GM21447 (cell line): ENCODE measurements around the gene ZBTB32.

ENCODE experiments used
- ATAC-seq: cut with Tn5 transposase; IDR thresholded peaks from one replicate; pipeline ENCODE4 v1.9.1; 2021; ENCODE audit not compliant: unreplicated experiment

The ZBTB32 gene

GRCh38 chr19:35736913-35737886 is 32.8 kb downstream of the ZBTB32 start:
- no peak for ATAC-seq

GRCh38 chr19:35738021-35738886 is 33.9 kb downstream of the ZBTB32 start:
- ATAC-seq = no peak

GRCh38 chr19:35738887-35739229 is 34.5 kb downstream of the ZBTB32 start:
- no peak for ATAC-seq

- no peak for ATAC-seq
Measured at GRCh38 chr19:35739275-35740107, 35.1 kb downstream of the ZBTB32 start.

GRCh38 chr19:35740108-35740422 is 35.7 kb downstream of the ZBTB32 start:
- ATAC-seq = peak; percentile 2

- ATAC-seq = peak; percentile 49
Measured at GRCh38 chr19:35740423-35741202, 36.3 kb downstream of the ZBTB32 start.

- no peak for ATAC-seq
Measured at GRCh38 chr19:35741203-35741515, 36.8 kb downstream of the ZBTB32 start.

GRCh38 chr19:35742121-35742724 is 37.9 kb downstream of the ZBTB32 start, which contains the start of gene IGFLR1:
IGFLR1 (minus strand) TSS chr19:35742452; CDS start chr19:35741180, 1,272 bp downstream.
- ATAC-seq = no peak

GRCh38 chr19:35743640-35744429 is 39.5 kb downstream of the ZBTB32 start:
- ATAC-seq = no peak

- peak; percentile 40 for ATAC-seq
Measured at GRCh38 chr19:35744430-35745327, 40.3 kb downstream of the ZBTB32 start.

GRCh38 chr19:35745328-35746086 is 41.1 kb downstream of the ZBTB32 start, which contains the start of the genes PSENEN and U2AF1L4:
PSENEN (plus strand) TSS chr19:35745651; CDS start chr19:35745931, 280 bp downstream.
U2AF1L4 (minus strand) TSS chr19:35745418; CDS start chr19:35745391, 27 bp downstream.
- ATAC-seq = peak; percentile 33

- no peak for ATAC-seq
Measured at GRCh38 chr19:35746087-35746462, 41.7 kb downstream of the ZBTB32 start.

- ATAC-seq = no peak
Measured at GRCh38 chr19:35746531-35746930, 42.2 kb downstream of the ZBTB32 start.

- ATAC-seq = peak; percentile 72
Measured at GRCh38 chr19:35748106-35749020, 44.0 kb downstream of the ZBTB32 start, which contains the start of gene LIN37. LIN37 (plus strand) TSS chr19:35748576; CDS start chr19:35748725, 149 bp downstream.

- ATAC-seq = no peak
Measured at GRCh38 chr19:35750167-35750566, 45.8 kb downstream of the ZBTB32 start.
